ENCODE results near the gene ULK4. TPM values are rescaled to one million over a fixed set of nuclear protein-coding genes. Genes with fewer than 3 reads are reported as not detected.
A peak's percentile ranks its signal among the peaks of the same experiment; 100 is the strongest.

Gene ULK4
- total and polyA plus RNA-seq, 2 of the 8 experiments (the other 6 are each of a cell fraction or from before 2014, with no cell fraction given) = 3.0 to 10.8 TPM

DNA sequence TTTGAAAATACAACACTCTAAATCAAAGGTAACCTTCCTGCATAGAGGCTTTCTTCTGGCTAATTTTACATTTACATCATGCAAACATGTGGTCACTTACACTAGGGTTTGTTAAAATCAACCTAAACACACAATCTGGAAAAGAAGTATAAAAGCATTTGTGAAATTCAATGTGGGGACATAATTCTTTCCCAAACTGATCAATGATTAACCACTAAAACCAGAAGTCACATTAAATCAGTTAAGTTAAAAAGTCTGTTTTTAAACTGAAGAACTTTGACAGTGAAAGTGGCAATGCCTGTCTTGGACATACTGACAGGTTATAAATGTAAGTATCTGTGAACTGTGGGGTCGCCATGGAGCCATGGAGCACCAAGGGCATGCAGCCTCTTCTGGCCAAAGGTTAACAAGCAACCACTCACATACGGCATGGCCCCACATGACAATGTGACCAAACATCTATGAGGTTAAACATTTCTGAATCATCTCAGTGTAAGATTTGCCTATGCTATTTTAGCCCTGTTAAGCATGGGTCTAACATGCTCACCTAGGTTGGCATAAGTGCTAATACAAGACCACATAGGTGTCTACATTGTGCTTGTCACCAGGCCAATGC is 484.4 kb downstream of the ULK4 start:
- Histone ChIP-seq H4K5ac (ENCODE audit: insufficient read length, low read depth, low read length) (no peak overlapping the region), H2BK20ac (ENCODE audit: low read length) (0 out of 2 replicates have a peak overlapping the region, but pooled peaks have one; percentile 15), H3K23ac (ENCODE audit: insufficient read length) (no peak overlapping the region), H3K27me3 (replicated peaks in 1 of 4; ENCODE audit: control insufficient read depth in 3 of 4, extremely low read depth in 1 of 4, insufficient read depth in 3 of 4, low read length in 3 of 4) (no peaks in the 10 kb centered on the region), H3K79me1 (ENCODE audit: low read depth, low read length) (no peaks in the 10 kb centered on the region), H3K56ac (replicated peaks; ENCODE audit: insufficient read length, low read depth, low read length) (no peak overlapping the region), H2BK15ac (ENCODE audit: low read length) (0 out of 2 replicates have a peak overlapping the region, but pooled peaks have one; percentile 18), H3K9ac (replicated peaks in 1 of 4; ENCODE audit: extremely low read depth in 1 of 4, low read depth in 3 of 4, low read length in 3 of 4) (no peak overlapping the region), H2BK12ac (ENCODE audit: low read depth, low read length) (no peak overlapping the region), H3K4me1 (replicated peaks in 1 of 4; ENCODE audit: control insufficient read depth in 3 of 4, insufficient read depth in 4 of 4, low read length in 3 of 4) (peaks cover 1 to 4% (median 3%) of the 10 kb centered on the region in 4 experiments; a peak in 5 of 7 replicates), H3K4me2 (ENCODE audit: insufficient read depth in 1 of 2, low read depth in 2 of 2, low read length in 2 of 2) (no peak overlapping the region), H2BK5ac (ENCODE audit: low read depth, low read length) (no peak overlapping the region), H3K9me3 (ENCODE audit: insufficient read depth in 2 of 2, low read depth in 1 of 2, low read length in 1 of 2) (peaks cover 3 to 7% of the 10 kb centered on the region in 2 experiments; a peak in 2 of 4 replicates), H3K36me3 (ENCODE audit: control insufficient read depth in 2 of 4, insufficient read depth in 4 of 4, low read length in 3 of 4) (no peaks in the 10 kb centered on the region; a peak in 1 of 8 replicates), H2AK5ac (ENCODE audit: low read depth, low read length) (no peak overlapping the region; the same call in 1 of the 2 replicates), H3K23me2 (ENCODE audit: low read depth, low read length) (no peaks in the 10 kb centered on the region; the same call in 1 of the 2 replicates), H4K20me1 (replicated peaks in 1 of 2; ENCODE audit: control insufficient read depth in 1 of 2, insufficient read depth in 2 of 2, low read length in 2 of 2) (no peaks in the 10 kb centered on the region), H3K79me2 (ENCODE audit: control insufficient read depth in 1 of 2, insufficient read depth in 2 of 2, low read length in 2 of 2) (no peaks in the 10 kb centered on the region), H3K27ac (ENCODE audit: low read depth, low read length) (no peak overlapping the region), H4K8ac (ENCODE audit: extremely low read depth, insufficient read depth, low read length) (no peak overlapping the region), H3K14ac (ENCODE audit: insufficient read length) (no peak overlapping the region), H3K18ac (ENCODE audit: extremely low read depth, low read length) (no peak overlapping the region), H2AFZ (ENCODE audit: low read length) (no peak overlapping the region), H3K4me3 (ENCODE audit: extremely low read depth in 1 of 4, insufficient read depth in 2 of 4, low read depth in 3 of 4, low read length in 4 of 4) (no peak overlapping the region), H3K4ac (replicated peaks; ENCODE audit: insufficient read length, low read depth, low read length) (no peak overlapping the region), H4K91ac (replicated peaks; ENCODE audit: insufficient read length, low read length) (no peak overlapping the region), H2BK120ac (replicated peaks; ENCODE audit: low read depth, low read length) (no peak overlapping the region)
- POLR2A ChIA-PET (ENCODE audit: partially characterized antibody) = no interaction called here
- CTCF ChIA-PET (ENCODE audit: partially characterized antibody) = no interaction called here
- WGBS, 2 experiments (ENCODE audit: extremely low coverage in 1 of 2, insufficient coverage in 1 of 2, insufficient read length in 1 of 2, insufficient replicate concordance in 2 of 2, low coverage in 1 of 2, low lambda C conversion rate in 2 of 2, missing lambda C conversion rate in 1 of 2) = 100% methylated on average over 2 of the region's 2 CpGs; no CpG with 5 or more reads in 1 of the 2 experiments
- TF ChIP-seq EZH2 (IDR thresholded peaks at IDR 0.05; ENCODE audit: low read depth, low read length, severe bottlenecking) (no peak), CHD2 (IDR thresholded peaks at IDR 0.05; ENCODE audit: low read length) (no peak), CEBPB (IDR thresholded peaks at IDR 0.05; ENCODE audit: low read depth, low read length) (no peak), BRCA1 (IDR thresholded peaks at IDR 0.05; ENCODE audit: low read depth, low read length) (no peak), SRF (IDR thresholded peaks at IDR 0.05; ENCODE audit: low read depth, low read length) (no peak), TEAD4 (IDR thresholded peaks at IDR 0.05; ENCODE audit: low read depth, low read length) (no peak)
- FAIRE-seq = no peak
- DNase-seq (ENCODE audit: low read depth in 1 of 2, low spot score in 2 of 2) = no peak

Measured in H1 (cell line).